ENCODE data around the gene COPS8. TPM values are rescaled to one million over a fixed set of nuclear protein-coding genes. Genes with fewer than 3 reads are reported as not detected.

COPS8 gene
- total RNA-seq, 2 experiments from 2014 or later = 51.5 to 54.2 TPM

GRCh38 chr2:237053066-237053465 lies 32.6 kb upstream of the COPS8 start:
- Mint-ChIP-seq H3K4me3 (no peak overlapping the region), H3K9me3 (peaks cover 7% of the 10 kb centered on the region), H3K36me3 (ENCODE audit: low read depth) (no peaks in the 10 kb centered on the region), H3K4me1 (ENCODE audit: low read depth) (no peaks in the 10 kb centered on the region), H3K27me3 (peaks cover 5% of the 10 kb centered on the region), H3K27ac (no peak overlapping the region)
- POLR2A ChIA-PET = no interaction called here
- ATAC-seq = no peak
- DNase-seq = no peak
- no peak for TF ChIP-seq CTCF (IDR thresholded peaks at IDR 0.05)
- CTCF ChIA-PET = no interaction called here
- intact Hi-C loops (cut with micrococcal nuclease) = no loop called here

GRCh38 chr2:237055386-237056100 lies 30.1 kb upstream of the COPS8 start:
- Mint-ChIP-seq H3K36me3 (ENCODE audit: low read depth) (no peaks in the 10 kb centered on the region), H3K9me3 (no peaks in the 10 kb centered on the region), H3K4me3 (no peak overlapping the region), H3K27ac (no peak overlapping the region), H3K4me1 (ENCODE audit: low read depth) (peaks cover 6% of the 10 kb centered on the region), H3K27me3 (peaks cover 5% of the 10 kb centered on the region)
- no peak for TF ChIP-seq CTCF (IDR thresholded peaks at IDR 0.05)
- no peak for DNase-seq
- ATAC-seq = no peak
- ChIA-PET CTCF (interaction anchor here (1.5 kb wide), 1 partner anchor 29 kb away, joined by 4 read pairs; no protein-coding TSS in a partner anchor), POLR2A (interaction anchor here (1.7 kb wide), 1 partner anchor 13 kb away, joined by 3 read pairs; no protein-coding TSS in a partner anchor)
- intact Hi-C loops (cut with micrococcal nuclease) = no loop called here

DNA sequence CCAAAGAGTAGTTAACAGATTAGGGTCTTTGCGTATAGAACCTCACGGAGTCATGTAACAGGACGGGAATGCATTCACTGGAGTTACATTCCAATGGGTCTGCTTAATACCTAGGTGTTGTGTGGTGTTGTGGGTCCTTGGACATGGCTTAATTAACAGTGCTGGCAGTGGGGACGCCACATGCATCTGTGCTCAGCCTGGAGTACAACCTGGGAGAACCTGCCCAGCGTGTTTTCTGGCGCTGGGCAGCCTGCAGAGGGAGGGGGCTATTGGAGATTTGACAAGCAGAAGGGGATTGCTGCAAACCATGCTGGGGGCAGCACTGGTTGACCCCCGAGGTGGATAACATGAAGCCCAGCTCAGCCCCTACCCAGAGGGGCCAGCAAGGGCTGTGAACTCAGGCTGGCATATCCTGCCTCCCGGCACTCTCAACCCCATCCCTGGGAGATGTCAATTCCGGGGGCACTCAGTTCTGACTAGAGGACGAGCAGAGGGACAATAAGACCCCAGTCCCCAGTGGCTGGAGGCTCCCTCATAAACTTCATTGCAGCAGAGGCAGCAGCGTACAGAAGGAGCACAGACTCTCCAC lies 29.3 kb upstream of the COPS8 start:
- ATAC-seq (no peak), DNase-seq (no peak)
- intact Hi-C loops (cut with micrococcal nuclease) = no loop called here
- Mint-ChIP-seq H3K36me3 (ENCODE audit: low read depth) (no peaks in the 10 kb centered on the region), H3K4me3 (no peak overlapping the region), H3K4me1 (ENCODE audit: low read depth) (peaks cover 6% of the 10 kb centered on the region), H3K27ac (no peak overlapping the region), H3K27me3 (peaks cover 5% of the 10 kb centered on the region), H3K9me3 (no peaks in the 10 kb centered on the region)
- ChIA-PET POLR2A (no interaction called here), CTCF (interaction anchor here (1.5 kb wide), 1 partner anchor 30 kb away, joined by 4 read pairs; no protein-coding TSS in a partner anchor)
- no peak for TF ChIP-seq CTCF (IDR thresholded peaks at IDR 0.05)

DNA sequence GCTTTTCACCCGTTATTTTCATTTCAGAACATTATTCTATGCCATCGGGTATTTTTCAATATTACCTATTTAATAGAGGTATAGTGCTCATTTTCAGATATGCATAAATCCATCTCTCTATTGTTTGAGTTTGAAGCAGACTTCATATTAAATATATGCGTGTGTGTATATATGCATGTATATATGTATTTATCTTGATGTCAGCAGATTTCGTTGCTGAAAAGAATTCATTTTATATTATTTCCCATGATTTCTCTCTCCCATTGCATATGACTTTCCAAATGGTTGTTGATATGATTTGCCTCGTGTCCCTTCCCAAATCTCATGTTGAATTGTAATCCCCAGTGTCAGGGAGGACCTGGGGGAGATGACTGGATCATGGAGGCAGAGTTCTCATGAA lies 28.6 kb upstream of the COPS8 start:
- Mint-ChIP-seq H3K4me3 (no peak overlapping the region), H3K4me1 (ENCODE audit: low read depth) (peaks cover 6% of the 10 kb centered on the region), H3K9me3 (no peaks in the 10 kb centered on the region), H3K27me3 (peaks cover 3% of the 10 kb centered on the region), H3K36me3 (ENCODE audit: low read depth) (no peaks in the 10 kb centered on the region), H3K27ac (no peak overlapping the region)
- TF ChIP-seq CTCF (IDR thresholded peaks at IDR 0.05) = no peak
- ATAC-seq (no peak), DNase-seq (no peak)
- ChIA-PET CTCF (no interaction called here), POLR2A (no interaction called here)
- intact Hi-C loops (cut with micrococcal nuclease) = no loop called here

GRCh38 chr2:237057893-237058300 lies 27.8 kb upstream of the COPS8 start:
- DNase-seq (no peak), ATAC-seq (no peak)
- TF ChIP-seq CTCF (IDR thresholded peaks at IDR 0.05) = no peak
- H3K36me3 Mint-ChIP-seq (ENCODE audit: low read depth) = no peaks in the 10 kb centered on the region
- peaks cover 3% of the 10 kb centered on the region for H3K27me3 Mint-ChIP-seq
- CTCF ChIA-PET = no interaction called here
- H3K9me3 Mint-ChIP-seq = no peaks in the 10 kb centered on the region
- peaks cover 6% of the 10 kb centered on the region for H3K4me1 Mint-ChIP-seq (ENCODE audit: low read depth)
- no peak overlapping the region for H3K27ac Mint-ChIP-seq
- no peak overlapping the region for H3K4me3 Mint-ChIP-seq
- intact Hi-C loops (cut with micrococcal nuclease) = no loop called here
- POLR2A ChIA-PET = no interaction called here
